Activated T-helper 17 cell treated with anti-CD3 and anti-CD28 coated beads, Interleukin-2, amount 50 U/mL, for 72 hours (primary cell): ENCODE results near the gene C16orf82. TPM values are rescaled to one million over a fixed set of nuclear protein-coding genes. Genes with fewer than 3 reads are reported as not detected.

Experiments
- ATAC-seq: fragments of 150-1000 bp; cut with Tn5 transposase; replicated peaks from 2 replicates; pipeline ENCODE4 v1.10.0; 2021; ENCODE audit warnings: mild to moderate bottlenecking, moderate library complexity
- H3K27ac Mint-ChIP-seq: one replicate; pipeline ENCODE4 v1.8.0; 2022; ENCODE audit warnings: mixed read lengths
- H3K27me3 Mint-ChIP-seq: one replicate; pipeline ENCODE4 v1.8.0; 2022; ENCODE audit warnings: mixed read lengths
- H3K36me3 Mint-ChIP-seq: one replicate; pipeline ENCODE4 v1.8.0; 2022; ENCODE audit warnings: low read depth, mild to moderate bottlenecking, mixed read lengths
- H3K4me1 Mint-ChIP-seq: one replicate; pipeline ENCODE4 v1.8.0; 2022; ENCODE audit warnings: mixed read lengths
- H3K4me3 Mint-ChIP-seq: one replicate; pipeline ENCODE4 v1.8.0; 2022; ENCODE audit warnings: mild to moderate bottlenecking, mixed read lengths
- H3K9me3 Mint-ChIP-seq: one replicate; pipeline ENCODE4 v1.8.0; 2022; ENCODE audit warnings: mixed read lengths
- total RNA-seq, 2 donors: library from RNA; stranded (reverse); gene quantifications; one replicate each; pipeline ENCODE4 v1.2.3, GENCODE V29; 2022

C16orf82 gene
- total RNA-seq: not detected

DNA sequence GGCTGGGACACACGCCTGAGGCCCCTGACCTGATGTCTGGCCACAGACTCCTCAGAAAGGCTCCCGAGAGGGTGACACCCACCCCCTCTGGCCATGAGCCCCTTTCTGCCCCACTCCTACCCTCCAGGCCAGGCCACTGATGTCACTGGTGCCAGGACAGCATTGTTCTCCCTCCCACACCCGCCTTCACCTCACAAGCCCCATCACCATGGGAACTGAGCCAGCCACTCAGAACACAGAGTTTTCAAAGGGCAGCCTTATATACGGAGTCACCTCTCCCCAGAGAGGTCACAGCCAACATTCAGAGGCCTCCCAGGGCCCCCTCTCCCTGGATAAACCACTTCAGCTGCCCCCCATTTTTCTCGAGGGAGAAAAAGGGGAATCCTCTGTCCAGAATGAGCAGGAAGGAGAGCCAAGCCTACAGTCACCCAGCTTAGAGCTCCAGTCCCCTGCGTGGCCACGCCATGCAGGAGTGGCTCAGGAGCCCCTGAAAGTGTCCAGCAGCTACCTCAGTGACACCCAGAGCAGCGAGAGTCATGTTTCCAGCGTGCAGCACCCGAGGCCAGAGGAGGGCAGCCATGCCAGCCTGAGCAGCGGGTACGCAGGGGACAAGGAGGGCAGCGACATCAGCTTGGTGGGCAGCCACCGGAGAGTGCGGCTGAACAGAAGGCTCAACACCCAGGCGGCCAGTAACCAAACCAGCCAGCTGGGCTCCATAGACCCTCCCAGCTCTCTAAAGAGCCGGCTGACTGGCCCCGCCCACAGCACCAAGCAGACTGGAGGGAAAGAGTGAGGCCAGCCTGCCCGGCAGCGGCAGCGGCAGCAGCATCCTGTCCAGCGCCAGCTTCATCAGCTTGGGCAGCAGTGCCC lies at the start of gene C16orf82:
TSS of gene C16orf82 (plus strand) at position 260 of the 870 bp plus-strand sequence.
- no peak within 1 kb of the TSS for H3K27ac Mint-ChIP-seq
- H3K9me3 Mint-ChIP-seq: no peaks in the 10 kb centered on the region
- ATAC-seq: no peak
- H3K4me3 Mint-ChIP-seq: no peak within 1 kb of the TSS
- H3K4me1 Mint-ChIP-seq: no peaks in the 10 kb centered on the region
- peaks cover 10% of the 10 kb centered on the region for H3K27me3 Mint-ChIP-seq
- no peaks in the 10 kb centered on the region for H3K36me3 Mint-ChIP-seq

DNA sequence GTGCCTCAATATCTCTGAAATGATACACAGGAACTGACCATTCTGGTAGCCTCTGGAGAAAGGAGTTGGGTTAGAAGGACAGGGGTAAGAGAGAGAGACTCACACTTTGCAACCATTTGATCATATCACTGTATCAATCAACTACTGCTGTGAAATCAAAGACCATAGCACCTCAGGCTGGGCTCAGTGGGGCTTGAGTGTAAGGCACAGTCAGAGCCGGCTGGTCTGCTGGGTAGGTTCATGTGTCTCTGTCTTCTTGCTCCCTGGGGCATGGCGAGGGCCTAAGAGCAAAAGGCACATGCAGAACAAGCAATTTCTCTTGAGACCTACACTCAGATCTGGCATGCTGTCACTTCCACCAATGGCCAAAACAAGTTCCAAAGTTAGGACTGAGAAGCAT lies 46.7 kb upstream of the C16orf82 start:
- Mint-ChIP-seq H3K27me3 (no peaks in the 10 kb centered on the region), H3K4me3 (no peak overlapping the region), H3K4me1 (no peaks in the 10 kb centered on the region), H3K36me3 (no peaks in the 10 kb centered on the region), H3K27ac (no peak overlapping the region), H3K9me3 (no peaks in the 10 kb centered on the region)
- no peak for ATAC-seq

DNA sequence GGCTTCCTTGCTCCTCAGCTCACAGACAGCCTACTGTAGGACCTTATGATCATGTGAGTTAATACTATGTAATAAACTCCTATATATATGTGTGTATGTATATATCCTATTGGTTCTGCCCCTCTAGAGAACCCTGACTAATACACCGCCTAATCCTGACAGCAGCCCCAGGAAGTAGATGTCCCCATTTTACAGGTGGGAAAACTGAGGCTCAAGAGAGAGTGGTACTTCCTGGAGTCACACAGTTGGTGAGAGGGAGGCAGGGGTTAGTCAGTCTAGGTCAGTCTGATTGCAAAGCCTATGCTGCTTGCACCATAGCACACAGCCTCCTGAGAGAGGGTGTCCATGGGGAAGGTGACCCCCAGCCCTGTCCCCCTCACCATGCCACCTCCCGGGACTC lies 42.7 kb upstream of the C16orf82 start:
- no peaks in the 10 kb centered on the region for H3K9me3 Mint-ChIP-seq
- no peak overlapping the region for H3K4me3 Mint-ChIP-seq
- H3K27ac Mint-ChIP-seq: no peak overlapping the region
- peaks cover 8% of the 10 kb centered on the region for H3K27me3 Mint-ChIP-seq
- no peaks in the 10 kb centered on the region for H3K4me1 Mint-ChIP-seq
- H3K36me3 Mint-ChIP-seq: no peaks in the 10 kb centered on the region
- no peak for ATAC-seq

DNA sequence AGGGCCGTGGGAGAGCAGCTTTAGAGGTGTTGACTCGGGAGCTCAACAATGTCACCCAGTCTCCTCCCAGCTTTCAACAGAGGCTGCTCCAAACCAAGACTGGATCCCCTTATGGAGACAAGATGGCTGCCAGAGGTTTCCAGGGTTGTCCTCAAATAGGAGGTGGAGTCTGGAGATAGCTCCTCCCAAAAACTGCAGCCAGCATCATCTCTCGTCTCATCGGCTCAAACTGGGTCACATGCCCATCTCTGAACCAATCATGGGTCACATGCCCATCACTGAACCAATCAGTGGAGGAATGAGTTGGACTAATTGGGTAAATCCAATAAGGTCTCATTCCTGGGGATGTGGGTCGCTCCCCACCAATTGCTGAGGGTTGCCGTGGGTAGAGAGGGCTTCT lies 41.1 kb upstream of the C16orf82 start:
- Mint-ChIP-seq H3K27ac (no peak overlapping the region), H3K4me1 (no peaks in the 10 kb centered on the region), H3K4me3 (no peak overlapping the region), H3K36me3 (no peaks in the 10 kb centered on the region), H3K27me3 (peaks cover 13% of the 10 kb centered on the region), H3K9me3 (no peaks in the 10 kb centered on the region)
- no peak for ATAC-seq

GRCh38 chr16:27027971-27028370 lies 38.8 kb upstream of the C16orf82 start:
- H3K27me3 Mint-ChIP-seq: peaks cover 13% of the 10 kb centered on the region
- no peaks in the 10 kb centered on the region for H3K4me1 Mint-ChIP-seq
- no peaks in the 10 kb centered on the region for H3K9me3 Mint-ChIP-seq
- no peaks in the 10 kb centered on the region for H3K36me3 Mint-ChIP-seq
- no peak overlapping the region for H3K4me3 Mint-ChIP-seq
- ATAC-seq: no peak
- H3K27ac Mint-ChIP-seq: no peak overlapping the region

DNA sequence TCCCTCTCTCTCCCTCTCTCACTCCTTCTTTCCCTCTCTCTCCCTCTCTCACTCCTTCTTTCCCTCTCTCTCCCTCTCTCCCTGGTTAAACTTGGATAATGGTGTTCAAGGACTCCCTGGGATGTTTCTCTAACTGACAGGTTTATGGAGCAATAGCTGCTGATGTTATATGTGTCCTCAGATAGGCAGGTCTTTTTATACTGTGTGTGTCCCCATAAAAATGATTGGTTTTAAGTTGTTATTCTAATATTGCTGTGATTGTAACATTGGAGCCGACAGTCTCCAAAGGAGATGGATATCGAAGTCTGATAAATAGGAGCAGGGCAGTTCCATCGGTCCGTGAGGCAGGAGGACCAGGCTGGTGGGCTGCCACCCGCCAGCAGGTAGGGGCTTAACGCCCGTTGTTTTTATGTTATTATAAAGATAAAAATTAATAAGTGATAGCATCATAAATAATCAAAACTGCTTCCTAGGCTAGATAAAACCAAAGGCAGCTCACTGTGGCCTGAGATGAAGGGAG lies 38.1 kb upstream of the C16orf82 start:
- H3K9me3 Mint-ChIP-seq: no peaks in the 10 kb centered on the region
- H3K27ac Mint-ChIP-seq: no peak overlapping the region
- ATAC-seq: no peak
- no peak overlapping the region for H3K4me3 Mint-ChIP-seq
- H3K36me3 Mint-ChIP-seq: no peaks in the 10 kb centered on the region
- peaks cover 16% of the 10 kb centered on the region for H3K27me3 Mint-ChIP-seq
- H3K4me1 Mint-ChIP-seq: no peaks in the 10 kb centered on the region

DNA sequence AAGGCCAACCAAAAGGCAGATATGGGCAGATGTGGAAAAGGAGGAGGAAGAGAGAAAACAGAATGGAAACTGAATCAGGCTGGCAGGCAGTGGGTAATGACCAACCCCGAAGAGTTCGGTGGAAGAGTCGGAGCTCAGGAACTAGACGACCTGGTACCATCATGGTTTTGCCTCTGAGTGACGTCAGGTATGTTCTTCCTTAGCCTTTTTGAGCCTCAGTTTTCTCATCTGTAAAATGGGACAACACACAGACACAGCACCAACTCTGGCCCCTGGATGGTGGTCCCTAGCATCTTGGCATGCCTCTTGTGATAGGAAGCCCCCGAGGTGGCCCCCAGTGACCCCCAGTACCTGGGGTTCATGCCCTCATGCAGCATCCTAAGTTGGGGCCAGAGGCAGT lies 37.2 kb upstream of the C16orf82 start:
- no peak overlapping the region for H3K4me3 Mint-ChIP-seq
- peaks cover 16% of the 10 kb centered on the region for H3K27me3 Mint-ChIP-seq
- H3K36me3 Mint-ChIP-seq: no peaks in the 10 kb centered on the region
- H3K27ac Mint-ChIP-seq: no peak overlapping the region
- no peaks in the 10 kb centered on the region for H3K9me3 Mint-ChIP-seq
- no peaks in the 10 kb centered on the region for H3K4me1 Mint-ChIP-seq
- ATAC-seq: no peak

GRCh38 chr16:27033281-27033979 lies 33.3 kb upstream of the C16orf82 start:
- Mint-ChIP-seq H3K27ac (no peak overlapping the region), H3K9me3 (no peaks in the 10 kb centered on the region), H3K4me3 (no peak overlapping the region), H3K4me1 (no peaks in the 10 kb centered on the region), H3K27me3 (peaks cover 22% of the 10 kb centered on the region), H3K36me3 (no peaks in the 10 kb centered on the region)
- no peak for ATAC-seq

DNA sequence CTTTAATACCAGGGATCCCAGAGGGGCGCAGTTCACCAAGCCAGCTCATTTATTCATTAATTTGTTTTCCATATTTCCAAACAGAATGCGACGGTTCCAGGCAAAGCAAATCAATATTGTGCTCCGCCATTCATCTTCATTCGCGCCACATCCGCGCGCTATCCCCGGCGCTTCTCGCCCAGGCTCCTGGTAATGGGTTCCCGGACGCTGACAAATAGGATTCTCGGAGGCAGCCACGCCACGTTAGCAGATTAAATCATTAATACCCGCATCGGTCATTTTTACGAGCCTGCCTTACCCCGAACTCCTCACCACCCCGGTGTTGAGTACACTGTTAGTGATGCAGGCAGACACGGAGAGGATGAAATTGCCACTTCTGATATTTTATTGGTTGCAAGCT lies 26.0 kb upstream of the C16orf82 start:
- Mint-ChIP-seq H3K4me1 (no peaks in the 10 kb centered on the region), H3K27me3 (peaks cover 12% of the 10 kb centered on the region), H3K4me3 (no peak overlapping the region), H3K9me3 (no peaks in the 10 kb centered on the region), H3K36me3 (no peaks in the 10 kb centered on the region), H3K27ac (no peak overlapping the region)
- ATAC-seq: no peak

DNA sequence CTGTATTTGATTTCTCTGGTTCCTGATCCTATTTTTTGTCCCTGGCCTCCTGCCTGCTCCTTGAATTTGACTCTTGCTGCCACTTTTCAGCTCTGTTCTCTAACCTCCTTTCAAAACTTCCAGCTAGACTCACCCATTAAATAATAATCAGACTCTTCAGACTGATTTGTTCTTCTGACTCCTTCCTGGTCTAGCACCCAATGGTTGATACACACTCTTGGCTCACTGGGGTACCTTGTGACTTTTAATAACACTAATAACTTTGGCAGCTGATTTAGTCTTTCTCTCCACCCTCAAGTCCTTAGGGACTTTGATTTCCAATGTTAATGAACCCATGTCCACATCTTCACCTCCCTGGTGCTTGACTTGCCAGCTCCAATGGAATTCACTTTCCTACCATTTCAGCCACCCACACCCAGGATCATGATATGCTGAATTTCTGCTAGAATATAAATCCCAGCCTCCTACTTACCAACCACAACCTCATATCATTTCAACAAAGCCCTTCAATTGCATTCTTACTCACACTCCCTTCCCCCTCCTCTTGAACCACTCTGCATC lies 19.7 kb upstream of the C16orf82 start:
- Mint-ChIP-seq H3K27ac (no peak overlapping the region), H3K4me3 (no peak overlapping the region), H3K9me3 (no peaks in the 10 kb centered on the region), H3K4me1 (no peaks in the 10 kb centered on the region), H3K36me3 (no peaks in the 10 kb centered on the region), H3K27me3 (peaks cover 3% of the 10 kb centered on the region)
- ATAC-seq: no peak

GRCh38 chr16:27048316-27048715 lies 18.4 kb upstream of the C16orf82 start:
- Mint-ChIP-seq H3K27me3 (no peaks in the 10 kb centered on the region), H3K4me1 (no peaks in the 10 kb centered on the region), H3K27ac (no peak overlapping the region), H3K36me3 (no peaks in the 10 kb centered on the region), H3K9me3 (no peaks in the 10 kb centered on the region), H3K4me3 (no peak overlapping the region)
- no peak for ATAC-seq

DNA sequence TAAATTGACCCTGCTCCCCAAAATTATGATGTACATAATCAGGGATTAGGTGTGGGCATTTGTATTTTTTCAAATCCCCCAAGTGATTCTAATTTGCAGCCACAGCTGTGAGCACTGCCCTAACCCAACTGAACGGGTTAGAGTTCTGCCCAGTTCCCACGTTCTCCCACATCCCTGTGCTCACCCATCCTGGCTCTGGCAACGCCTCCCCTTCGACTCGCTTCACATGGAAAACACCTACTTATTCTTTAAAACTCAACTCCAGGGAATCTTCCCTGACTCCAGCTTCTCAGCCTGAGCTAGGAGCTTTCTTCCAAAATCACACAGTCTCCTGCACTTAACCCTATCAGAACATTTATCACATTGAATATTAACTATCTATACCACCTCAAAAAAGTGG lies 17.6 kb upstream of the C16orf82 start:
- no peaks in the 10 kb centered on the region for H3K4me1 Mint-ChIP-seq
- ATAC-seq: no peak
- H3K27me3 Mint-ChIP-seq: no peaks in the 10 kb centered on the region
- no peaks in the 10 kb centered on the region for H3K9me3 Mint-ChIP-seq
- no peak overlapping the region for H3K4me3 Mint-ChIP-seq
- no peak overlapping the region for H3K27ac Mint-ChIP-seq
- H3K36me3 Mint-ChIP-seq: no peaks in the 10 kb centered on the region

- H3K9me3 Mint-ChIP-seq: no peaks in the 10 kb centered on the region
- H3K36me3 Mint-ChIP-seq: no peaks in the 10 kb centered on the region
- no peaks in the 10 kb centered on the region for H3K4me1 Mint-ChIP-seq
- no peak for ATAC-seq
- H3K27me3 Mint-ChIP-seq: no peaks in the 10 kb centered on the region
- H3K4me3 Mint-ChIP-seq: no peak overlapping the region
- no peak overlapping the region for H3K27ac Mint-ChIP-seq
These were observed 14.7 kb upstream of the C16orf82 start for GRCh38 chr16:27052007-27052406.

DNA sequence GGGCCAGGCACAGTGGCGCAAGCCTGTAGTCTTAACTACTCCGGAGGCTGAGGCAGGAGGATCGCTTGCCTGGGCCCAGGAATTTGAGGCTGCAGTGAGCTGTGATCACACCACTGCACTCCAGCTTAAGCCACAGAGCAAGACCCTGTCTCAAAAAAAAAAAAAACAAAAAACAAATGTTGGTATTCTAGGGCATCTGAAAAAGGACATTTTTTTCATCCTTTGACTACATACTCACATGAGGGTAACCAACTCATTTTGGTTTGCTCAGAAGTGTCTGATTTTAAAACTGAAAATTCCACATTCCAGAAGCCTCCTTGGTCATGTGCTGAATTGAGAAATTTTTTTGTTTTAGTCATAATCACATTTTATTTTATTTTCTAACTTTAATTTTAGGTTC lies 12.7 kb upstream of the C16orf82 start:
- Mint-ChIP-seq H3K27ac (no peak overlapping the region), H3K9me3 (no peaks in the 10 kb centered on the region), H3K4me1 (no peaks in the 10 kb centered on the region), H3K27me3 (no peaks in the 10 kb centered on the region), H3K36me3 (no peaks in the 10 kb centered on the region), H3K4me3 (no peak overlapping the region)
- ATAC-seq: no peak

GRCh38 chr16:27058299-27058698 lies 8.4 kb upstream of the C16orf82 start:
- Mint-ChIP-seq H3K4me3 (no peak overlapping the region), H3K27ac (no peak overlapping the region), H3K9me3 (no peaks in the 10 kb centered on the region), H3K4me1 (no peaks in the 10 kb centered on the region), H3K36me3 (no peaks in the 10 kb centered on the region), H3K27me3 (peaks cover 12% of the 10 kb centered on the region)
- ATAC-seq: no peak
